ENCODE measurements around the gene PROZ. TPM values are rescaled to one million over a fixed set of nuclear protein-coding genes. Genes with fewer than 3 reads are reported as not detected.

Gene PROZ
- total RNA-seq, 1 donor from 2014 or later: not detected

DNA sequence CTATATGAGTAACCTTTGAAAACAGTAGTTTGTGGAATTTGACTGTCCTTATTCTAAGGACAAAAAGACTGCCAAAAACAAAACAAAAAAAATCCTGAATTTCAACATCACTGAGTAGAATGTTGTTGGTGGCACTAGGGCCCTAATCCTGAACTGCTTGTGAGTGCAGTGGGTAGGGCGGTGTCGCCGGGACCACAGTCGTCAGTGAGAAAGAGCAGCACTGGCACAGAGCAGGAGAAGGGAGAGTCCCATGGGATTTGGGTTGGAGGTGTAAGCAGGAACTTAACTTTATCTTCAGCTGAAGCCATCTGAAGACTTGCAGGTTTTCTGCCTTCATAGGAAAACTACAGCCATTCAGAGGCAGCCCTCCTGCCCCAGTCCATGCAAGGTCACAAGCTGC lies 44.5 kb downstream of the PROZ start:
- no peak for FAIRE-seq
- TF ChIP-seq, protein P1, sequence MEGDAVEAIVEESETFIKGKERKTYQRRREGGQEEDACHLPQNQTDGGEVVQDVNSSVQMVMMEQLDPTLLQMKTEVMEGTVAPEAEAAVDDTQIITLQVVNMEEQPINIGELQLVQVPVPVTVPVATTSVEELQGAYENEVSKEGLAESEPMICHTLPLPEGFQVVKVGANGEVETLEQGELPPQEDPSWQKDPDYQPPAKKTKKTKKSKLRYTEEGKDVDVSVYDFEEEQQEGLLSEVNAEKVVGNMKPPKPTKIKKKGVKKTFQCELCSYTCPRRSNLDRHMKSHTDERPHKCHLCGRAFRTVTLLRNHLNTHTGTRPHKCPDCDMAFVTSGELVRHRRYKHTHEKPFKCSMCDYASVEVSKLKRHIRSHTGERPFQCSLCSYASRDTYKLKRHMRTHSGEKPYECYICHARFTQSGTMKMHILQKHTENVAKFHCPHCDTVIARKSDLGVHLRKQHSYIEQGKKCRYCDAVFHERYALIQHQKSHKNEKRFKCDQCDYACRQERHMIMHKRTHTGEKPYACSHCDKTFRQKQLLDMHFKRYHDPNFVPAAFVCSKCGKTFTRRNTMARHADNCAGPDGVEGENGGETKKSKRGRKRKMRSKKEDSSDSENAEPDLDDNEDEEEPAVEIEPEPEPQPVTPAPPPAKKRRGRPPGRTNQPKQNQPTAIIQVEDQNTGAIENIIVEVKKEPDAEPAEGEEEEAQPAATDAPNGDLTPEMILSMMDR (IDR thresholded peaks at IDR 0.05; ENCODE audit: insufficient read depth, low read length, severe bottlenecking): no peak
- no peak overlapping the region for H3K4me3 ChIP-seq (ENCODE audit: low read depth, low read length)

DNA sequence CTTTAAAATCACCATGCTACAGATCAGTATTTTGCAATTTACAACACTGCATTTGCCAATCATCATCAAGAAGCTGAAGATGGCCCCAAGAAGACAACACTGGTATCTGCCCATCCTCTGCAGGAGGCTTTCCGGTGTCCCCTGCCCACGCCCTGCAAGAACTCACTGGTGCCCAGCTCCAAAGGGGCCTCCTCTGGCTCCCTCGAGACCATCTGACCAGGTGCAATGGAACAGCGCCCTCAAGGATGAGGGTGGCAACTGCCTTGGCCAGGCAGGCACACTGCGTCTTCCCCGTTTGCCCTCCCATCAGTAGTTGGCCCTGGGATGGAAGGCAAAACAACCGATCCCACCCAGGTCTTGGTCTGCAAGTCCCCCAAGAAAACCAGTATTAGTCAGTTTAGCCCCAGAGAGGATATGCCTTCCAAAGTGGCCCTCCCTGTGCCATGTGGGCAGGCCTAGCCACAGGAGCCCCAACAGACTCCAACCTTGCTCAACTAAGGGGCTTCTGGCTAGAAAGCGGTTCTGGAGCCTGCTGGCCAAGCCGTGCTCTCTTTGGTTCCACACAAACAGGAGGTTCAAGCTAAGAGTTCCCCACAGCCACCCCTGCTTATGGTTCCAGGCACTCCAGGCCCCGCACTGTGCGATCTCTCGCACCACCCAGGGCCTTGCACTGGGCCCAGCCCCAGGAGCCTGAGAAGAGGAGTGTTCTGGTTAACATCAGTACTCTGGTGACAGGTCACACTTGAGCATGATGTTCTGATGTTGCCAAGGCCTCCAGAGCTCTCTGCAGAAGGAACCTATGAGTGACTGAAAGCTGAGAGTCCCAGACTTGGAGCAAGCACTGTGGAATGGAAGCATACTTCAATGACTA lies 45.3 kb downstream of the PROZ start:
- peaks cover 5% of the 10 kb centered on the region for H3K36me3 ChIP-seq (ENCODE audit: control insufficient read depth, insufficient read depth, low read length)
- DNase-seq (ENCODE audit: low read depth) (no peak), FAIRE-seq (no peak)

More for the DNA sequence above, 44.5 kb downstream of the PROZ start:
- no peak for DNase-seq (ENCODE audit: low read depth)
- H3K36me3 ChIP-seq (ENCODE audit: control insufficient read depth, insufficient read depth, low read length): peaks cover 5% of the 10 kb centered on the region
- H3K27me3 ChIP-seq (ENCODE audit: control insufficient read depth, insufficient read depth, low read length): no peaks in the 10 kb centered on the region

DNA sequence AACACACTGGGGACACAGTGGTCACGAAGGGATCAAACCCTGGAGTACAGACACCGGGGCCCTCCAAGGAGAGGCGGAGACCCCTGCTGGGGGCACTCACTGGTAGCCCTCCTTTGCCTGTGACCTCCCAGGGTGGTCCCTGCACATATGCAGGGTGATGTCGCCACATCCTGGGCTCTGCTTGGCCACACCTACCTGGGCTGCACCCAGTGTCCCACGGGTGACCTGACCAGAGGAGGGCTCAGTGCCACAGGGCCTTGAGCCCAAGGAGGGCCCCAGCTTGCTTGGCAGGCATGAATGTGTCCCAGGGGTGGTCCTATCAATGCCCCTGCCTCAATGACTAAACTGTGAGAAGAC lies 45.9 kb downstream of the PROZ start:
- no peak for FAIRE-seq

More for the DNA sequence above, 45.3 kb downstream of the PROZ start:
- TF ChIP-seq, protein P1 (IDR thresholded peaks at IDR 0.05; ENCODE audit: insufficient read depth, low read length, severe bottlenecking): no peak
- no peaks in the 10 kb centered on the region for H3K27me3 ChIP-seq (ENCODE audit: control insufficient read depth, insufficient read depth, low read length)
- no peak overlapping the region for H3K4me3 ChIP-seq (ENCODE audit: low read depth, low read length)

DNA sequence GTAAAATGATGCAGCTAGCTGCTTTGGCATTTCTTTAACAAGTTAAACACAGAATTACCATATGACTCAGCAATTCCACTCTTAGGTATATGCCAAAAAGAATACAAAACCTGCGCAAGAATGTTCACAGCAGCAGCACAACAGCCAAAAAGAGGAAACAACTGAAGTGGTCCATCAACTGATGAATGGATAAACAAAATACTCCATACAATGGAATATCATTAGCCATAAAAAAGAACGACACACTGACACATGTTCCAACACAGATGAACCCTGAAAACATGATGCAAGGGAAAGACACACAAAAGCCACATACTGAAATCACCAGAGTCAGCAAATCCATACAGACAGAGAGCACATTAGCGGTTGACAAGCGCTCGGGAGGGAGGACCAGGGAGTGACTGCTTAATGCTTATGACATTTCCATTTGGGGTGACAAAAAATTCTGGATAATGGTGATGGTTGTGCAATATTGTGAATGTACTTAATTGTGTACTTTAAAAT lies 47.0 kb downstream of the PROZ start:
- FAIRE-seq: no peak
- Histone ChIP-seq H3K27me3 (ENCODE audit: control insufficient read depth, insufficient read depth, low read length) (no peaks in the 10 kb centered on the region), H3K36me3 (ENCODE audit: control insufficient read depth, insufficient read depth, low read length) (peaks cover 5% of the 10 kb centered on the region), H3K4me3 (ENCODE audit: low read depth, low read length) (no peak overlapping the region)
- TF ChIP-seq, protein P1 (IDR thresholded peaks at IDR 0.05; ENCODE audit: insufficient read depth, low read length, severe bottlenecking): no peak
- DNase-seq (ENCODE audit: low read depth): peak; percentile 22

More for the DNA sequence above, 45.9 kb downstream of the PROZ start:
- no peak for DNase-seq (ENCODE audit: low read depth)
- H3K36me3 ChIP-seq (ENCODE audit: control insufficient read depth, insufficient read depth, low read length): peaks cover 5% of the 10 kb centered on the region
- H3K27me3 ChIP-seq (ENCODE audit: control insufficient read depth, insufficient read depth, low read length): no peaks in the 10 kb centered on the region
- H3K4me3 ChIP-seq (ENCODE audit: low read depth, low read length): no peak overlapping the region
- TF ChIP-seq, protein P1 (IDR thresholded peaks at IDR 0.05; ENCODE audit: insufficient read depth, low read length, severe bottlenecking): no peak

DNA sequence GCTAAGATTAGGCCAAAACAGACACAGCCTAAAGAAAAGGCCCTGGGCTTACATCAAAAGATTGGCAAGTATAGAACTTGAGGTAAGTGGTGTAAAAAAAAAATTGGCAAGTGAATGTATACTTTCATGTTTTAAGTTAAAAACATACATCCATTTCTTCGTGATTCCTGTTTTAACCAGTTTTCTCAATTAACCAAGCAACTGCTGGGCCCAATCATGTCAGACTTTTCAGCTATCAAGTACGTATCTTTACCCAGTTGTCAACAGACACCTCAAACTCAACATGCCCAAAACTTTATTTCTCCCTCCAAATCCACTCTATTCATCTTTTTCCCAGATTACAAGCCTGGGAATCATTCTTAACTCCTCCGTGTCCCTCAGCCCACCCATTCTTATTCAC lies 49.0 kb downstream of the PROZ start:
- TF ChIP-seq, protein P1 (IDR thresholded peaks at IDR 0.05; ENCODE audit: insufficient read depth, low read length, severe bottlenecking): no peak
- H3K27me3 ChIP-seq (ENCODE audit: control insufficient read depth, insufficient read depth, low read length): no peaks in the 10 kb centered on the region
- peaks cover 6% of the 10 kb centered on the region for H3K36me3 ChIP-seq (ENCODE audit: control insufficient read depth, insufficient read depth, low read length)
- DNase-seq (ENCODE audit: low read depth) (no peak), FAIRE-seq (no peak)
- peak overlapping the region; percentile 85 for H3K4me3 ChIP-seq (ENCODE audit: low read depth, low read length)

Measured in bronchial epithelial cell (primary cell).